ENCODE results near the gene PSME2.

PSME2 gene

GRCh38 chr14:24100982-24101494 lies 45.4 kb downstream of the PSME2 start:
- no peak overlapping the region for H3K4me3 ChIP-seq (ENCODE audit: low read depth, low read length)
- no peak for TF ChIP-seq CTCF (IDR thresholded peaks at IDR 0.05; ENCODE audit: low read depth, low read length)
- in situ Hi-C loops (cut with HindIII; ENCODE audit: low sequenced_read_pairs) = no loop called here
- DNase-seq (ENCODE audit: low read depth, low spot score) = no peak

GRCh38 chr14:24100197-24100981 lies 46.0 kb downstream of the PSME2 start:
- no peak overlapping the region for H3K4me3 ChIP-seq (ENCODE audit: low read depth, low read length)
- in situ Hi-C loops (cut with HindIII; ENCODE audit: low sequenced_read_pairs) = no loop called here
- no peak for TF ChIP-seq CTCF (IDR thresholded peaks at IDR 0.05; ENCODE audit: low read depth, low read length)
- no peak for DNase-seq (ENCODE audit: low read depth, low spot score)

- DNase-seq (ENCODE audit: low read depth, low spot score) = no peak
- no peak overlapping the region for H3K4me3 ChIP-seq (ENCODE audit: low read depth, low read length)
- in situ Hi-C loops (cut with HindIII; ENCODE audit: low sequenced_read_pairs) = no loop called here
- no peak for TF ChIP-seq CTCF (IDR thresholded peaks at IDR 0.05; ENCODE audit: low read depth, low read length)
Measured at GRCh38 chr14:24098927-24099813, 47.2 kb downstream of the PSME2 start.

- H3K4me3 ChIP-seq (ENCODE audit: low read depth, low read length) = no peak overlapping the region
- in situ Hi-C loops (cut with HindIII; ENCODE audit: low sequenced_read_pairs) = no loop called here
- no peak for TF ChIP-seq CTCF (IDR thresholded peaks at IDR 0.05; ENCODE audit: low read depth, low read length)
- DNase-seq (ENCODE audit: low read depth, low spot score) = no peak
Measured at GRCh38 chr14:24098229-24098926, 48.0 kb downstream of the PSME2 start.

GRCh38 chr14:24096545-24097181 lies 49.7 kb downstream of the PSME2 start:
- no peak overlapping the region for H3K4me3 ChIP-seq (ENCODE audit: low read depth, low read length)
- DNase-seq (ENCODE audit: low read depth, low spot score) = no peak
- TF ChIP-seq CTCF (IDR thresholded peaks at IDR 0.05; ENCODE audit: low read depth, low read length) = no peak
- in situ Hi-C loops (cut with HindIII; ENCODE audit: low sequenced_read_pairs) = no loop called here

All from astrocyte of the spinal cord (primary cell).